GM13976 (cell line): ENCODE results near the gene TLL2.

Experiments used
- DNase-seq: peaks from one replicate; pipeline ENCODE4 v3.0.0; 2012; ENCODE audit warnings: low spot score
- in situ Hi-C: fragments of 300-500 bp; cut with MboI; formaldehyde crosslinking; loops from one replicate; pipeline ENCODE4 v1.12.0; 2022; ENCODE audit warnings: low sequenced_read_pairs, mixed read lengths, inconsistent platforms; ENCODE audit not compliant: unreplicated experiment
- TF ChIP-seq, protein P1 (sequence below): IDR thresholded peaks from 2 replicates; pipeline ENCODE4 v1.5.1; 2012; ENCODE audit warnings: borderline replicate concordance, mild to moderate bottlenecking; ENCODE audit not compliant: insufficient read depth; ENCODE audit errors: extremely low read depth, missing control alignments, control extremely low read depth

TLL2 gene

GRCh38 chr10:96341219-96342182 is 172.2 kb downstream of the TLL2 start:
- in situ Hi-C loops: no loop called here
- no peak for DNase-seq
- TF ChIP-seq, protein P1, sequence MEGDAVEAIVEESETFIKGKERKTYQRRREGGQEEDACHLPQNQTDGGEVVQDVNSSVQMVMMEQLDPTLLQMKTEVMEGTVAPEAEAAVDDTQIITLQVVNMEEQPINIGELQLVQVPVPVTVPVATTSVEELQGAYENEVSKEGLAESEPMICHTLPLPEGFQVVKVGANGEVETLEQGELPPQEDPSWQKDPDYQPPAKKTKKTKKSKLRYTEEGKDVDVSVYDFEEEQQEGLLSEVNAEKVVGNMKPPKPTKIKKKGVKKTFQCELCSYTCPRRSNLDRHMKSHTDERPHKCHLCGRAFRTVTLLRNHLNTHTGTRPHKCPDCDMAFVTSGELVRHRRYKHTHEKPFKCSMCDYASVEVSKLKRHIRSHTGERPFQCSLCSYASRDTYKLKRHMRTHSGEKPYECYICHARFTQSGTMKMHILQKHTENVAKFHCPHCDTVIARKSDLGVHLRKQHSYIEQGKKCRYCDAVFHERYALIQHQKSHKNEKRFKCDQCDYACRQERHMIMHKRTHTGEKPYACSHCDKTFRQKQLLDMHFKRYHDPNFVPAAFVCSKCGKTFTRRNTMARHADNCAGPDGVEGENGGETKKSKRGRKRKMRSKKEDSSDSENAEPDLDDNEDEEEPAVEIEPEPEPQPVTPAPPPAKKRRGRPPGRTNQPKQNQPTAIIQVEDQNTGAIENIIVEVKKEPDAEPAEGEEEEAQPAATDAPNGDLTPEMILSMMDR: no peak

DNA sequence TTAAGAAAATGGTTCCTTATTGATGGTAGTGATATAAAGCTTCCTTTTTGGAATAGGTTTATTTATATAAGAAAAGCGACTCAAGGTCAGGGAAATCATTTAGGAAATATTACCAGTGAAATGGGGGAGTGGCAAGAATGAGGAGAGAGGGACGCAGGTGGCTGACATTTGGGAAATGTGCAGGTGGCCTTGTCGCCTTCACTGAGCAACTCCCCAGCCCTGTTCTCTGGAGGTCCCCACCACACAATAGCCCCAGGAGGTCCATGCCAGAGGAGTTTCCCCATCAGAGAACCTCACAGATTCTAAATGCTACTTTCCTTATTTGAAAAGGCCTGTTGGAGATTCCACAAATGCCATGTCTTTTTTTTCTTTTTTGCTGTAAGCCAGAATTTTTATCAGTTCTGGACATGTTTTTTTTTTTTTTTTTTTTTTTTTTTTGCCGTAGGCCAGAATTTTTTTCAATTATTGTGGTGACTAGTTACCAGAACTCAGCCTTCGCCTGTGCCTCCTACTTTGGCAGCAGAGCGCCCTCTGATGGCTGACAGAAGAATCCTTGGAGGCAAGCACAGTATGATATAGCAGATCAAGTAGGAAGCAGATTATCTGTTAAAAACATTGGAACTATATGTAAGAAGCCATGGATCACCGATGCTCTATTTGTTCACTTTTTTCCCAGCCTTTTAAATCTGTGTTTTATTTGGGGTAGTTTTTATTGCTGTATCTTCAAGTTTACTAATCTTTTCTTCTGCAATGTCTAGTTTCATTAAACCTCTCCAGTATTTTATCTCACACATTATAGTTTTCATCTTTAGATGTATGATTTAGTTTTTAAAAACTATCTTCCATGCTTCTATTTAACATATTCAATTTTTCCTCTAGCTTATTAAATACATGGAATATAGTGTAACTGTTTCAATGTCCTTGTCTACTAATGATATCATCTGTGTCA is 173.5 kb downstream of the TLL2 start:
- TF ChIP-seq, protein P1: peak; percentile 88
- in situ Hi-C loops: no loop called here
- peak; percentile 61 for DNase-seq

GRCh38 chr10:96339383-96339782 is 174.3 kb downstream of the TLL2 start:
- no peak for DNase-seq
- in situ Hi-C loops: no loop called here
- TF ChIP-seq, protein P1: no peak

GRCh38 chr10:96338279-96338925 is 175.3 kb downstream of the TLL2 start:
- in situ Hi-C loops: no loop called here
- TF ChIP-seq, protein P1: no peak
- DNase-seq: no peak

DNA sequence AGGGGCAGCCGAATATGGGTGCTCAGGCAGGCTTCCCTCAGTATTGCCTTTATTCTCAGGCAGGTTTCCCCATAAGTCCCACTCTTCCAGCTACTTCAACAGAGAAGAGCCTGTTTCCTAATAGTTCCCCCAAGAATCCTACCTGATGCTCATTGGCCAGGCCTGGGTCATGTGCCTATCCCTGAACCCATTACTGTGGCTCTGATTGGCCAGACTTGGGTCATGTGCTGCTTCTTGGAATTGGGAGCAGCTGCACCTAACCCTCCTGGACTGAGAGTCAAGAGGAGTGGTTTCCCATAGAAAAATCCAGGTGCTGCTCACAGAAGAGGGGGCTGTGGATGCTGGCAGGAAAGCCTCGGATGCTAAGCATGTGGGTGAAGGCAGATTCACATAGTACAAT is 176.6 kb downstream of the TLL2 start:
- in situ Hi-C loops: no loop called here
- DNase-seq: no peak
- TF ChIP-seq, protein P1: no peak
